Body of pancreas (tissue), 4 donors: ENCODE measurements around the gene METRNL. TPM values are rescaled to one million over a fixed set of nuclear protein-coding genes. Genes with fewer than 3 reads are reported as not detected.
"Not testable (repeated sequence)": the region's sequence is repeated elsewhere in the genome, so short reads cannot be mapped to it uniquely, and the experiment has no call there.

ENCODE experiments used
- ATAC-seq: fragments of 150-250 bp; one replicate; pipeline ENCODE4 v1.9.1; 2016
- DNase-seq, 4 donors: peaks; one replicate each; pipeline ENCODE4 v3.0.0-alpha.2; 2019
- H3K27ac ChIP-seq, 4 donors: fragments of 200-600 bp; sonication (generic); 1 replicate in 3 of 4; 2 replicates in 1 of 4; pipeline versions ENCODE4 v1.5.1 to v1.6.1; 2016 to 2019; ENCODE audit warnings: mild to moderate bottlenecking in 1 of 4, mixed read lengths in 1 of 4, moderate library complexity in 1 of 4
- H3K27me3 ChIP-seq, 2 donors: fragments of 200-600 bp; sonication (generic); one replicate each; pipeline ENCODE4 v1.6.0; 2016; ENCODE audit warnings: mild to moderate bottlenecking in 1 of 2
- H3K36me3 ChIP-seq, 2 donors: fragments of 200-600 bp; sonication (generic); replicated peaks in 1 of 2; 2 replicates each; pipeline ENCODE4 v1.5.1; 2016; ENCODE audit warnings: low read depth in 2 of 2; ENCODE audit not compliant: insufficient read depth in 1 of 2
- H3K4me1 ChIP-seq: fragments of 200-600 bp; sonication (generic); one replicate; pipeline ENCODE4 v1.6.0; 2016
- H3K4me3 ChIP-seq, 2 donors: fragments of 200-600 bp; sonication (generic); 1 replicate in 1 of 2; 2 replicates in 1 of 2; pipeline ENCODE4 v1.5.1; 2016 to 2019
- H3K9me3 ChIP-seq, 3 donors: fragments of 200-600 bp; sonication (generic); 1 replicate in 2 of 3; 2 replicates in 1 of 3; pipeline ENCODE4 v1.5.1; 2016
- POLR2A ChIP-seq, 3 donors: fragments of 450-650 bp; IDR thresholded peaks; one replicate each; pipeline ENCODE4 v1.6.1; 2016; ENCODE audit warnings: antibody characterized with exemption in 3 of 3, mild to moderate bottlenecking in 2 of 3
- WGBS, 2 donors: methylation state at CpG; one replicate each; pipeline ENCODE4 v1.1.5; 2017; 5-methylcytosine and 5-hydroxymethylcytosine counted together
- intact Hi-C: fragments of 100-400 bp; cut with DNase I; formaldehyde crosslinking; loops from one replicate; pipeline ENCODE4 v1.15.1; 2023
- total RNA-seq, 2 donors: library from RNA; depleted of rRNA; stranded (reverse); fragments of >200 nt; gene quantifications; one replicate each; pipeline ENCODE4 v1.1.0, GENCODE V29; 2016
- TF ChIP-seq, protein P1 (sequence below), 7 experiments: fragments of 450-650 bp in 4 of 7; fragments of 200-600 bp in 3 of 7; sonication (generic) in 3 of 7; IDR thresholded peaks; one replicate each; pipeline ENCODE4 v1.5.1; 2016 to 2019; ENCODE audit warnings: antibody characterized with exemption in 7 of 7

The METRNL gene
- total RNA-seq, 2 donors from 2014 or later: 21.3 to 26.4 TPM

DNA sequence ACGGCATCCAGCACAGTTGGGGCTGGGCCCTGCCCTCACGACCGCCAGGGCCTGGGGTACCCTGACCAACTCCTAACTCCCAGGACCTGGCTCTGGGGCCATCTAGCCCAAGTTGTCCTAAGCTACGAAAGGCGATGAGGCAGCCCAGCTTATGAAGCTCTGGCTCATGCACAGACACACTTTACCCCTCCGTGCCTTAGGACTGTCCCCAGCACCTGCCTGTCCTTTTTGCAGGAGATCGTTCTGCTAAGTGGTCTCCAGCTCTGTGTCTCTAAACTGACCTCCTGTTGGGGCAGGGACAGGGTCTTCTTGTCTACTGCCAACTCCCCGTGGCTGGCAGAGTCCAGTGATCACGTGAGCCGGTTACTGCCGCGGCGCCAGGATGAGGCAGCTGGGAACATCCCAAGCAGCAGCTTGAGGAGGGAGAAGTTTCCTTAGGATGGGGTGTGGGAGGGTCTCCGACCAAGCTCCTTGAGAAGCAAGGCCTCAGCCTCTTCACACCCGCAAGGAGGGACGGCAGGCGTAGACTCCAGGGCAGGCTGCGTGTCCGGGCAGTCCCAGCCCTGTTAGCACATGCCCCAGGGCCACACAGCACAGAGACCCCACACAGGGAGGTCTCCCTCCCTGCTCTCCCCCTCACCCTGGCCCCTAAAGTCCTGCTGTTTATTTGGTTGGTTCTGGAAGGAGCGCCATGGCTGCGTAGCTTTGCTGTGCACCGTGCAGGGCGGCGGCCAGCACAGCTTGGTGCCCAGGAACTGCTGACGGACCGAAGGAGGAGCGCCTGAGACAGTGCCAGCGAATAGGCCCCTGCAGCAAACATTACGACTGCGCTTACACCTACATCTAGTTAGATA lies 16.4 kb upstream of the METRNL start:
- Histone ChIP-seq H3K27me3 (no peaks in the 10 kb centered on the region), H3K4me1 (peaks cover 13% of the 10 kb centered on the region), H3K36me3 (no peaks in the 10 kb centered on the region), H3K9me3 (no peaks in the 10 kb centered on the region), H3K4me3 (no peak overlapping the region), H3K27ac (no peak overlapping the region)
- DNase-seq (peak in 1 of 4 donors; percentile 4), ATAC-seq (no peak)
- intact Hi-C loops: no loop called here
- TF ChIP-seq, protein P1, sequence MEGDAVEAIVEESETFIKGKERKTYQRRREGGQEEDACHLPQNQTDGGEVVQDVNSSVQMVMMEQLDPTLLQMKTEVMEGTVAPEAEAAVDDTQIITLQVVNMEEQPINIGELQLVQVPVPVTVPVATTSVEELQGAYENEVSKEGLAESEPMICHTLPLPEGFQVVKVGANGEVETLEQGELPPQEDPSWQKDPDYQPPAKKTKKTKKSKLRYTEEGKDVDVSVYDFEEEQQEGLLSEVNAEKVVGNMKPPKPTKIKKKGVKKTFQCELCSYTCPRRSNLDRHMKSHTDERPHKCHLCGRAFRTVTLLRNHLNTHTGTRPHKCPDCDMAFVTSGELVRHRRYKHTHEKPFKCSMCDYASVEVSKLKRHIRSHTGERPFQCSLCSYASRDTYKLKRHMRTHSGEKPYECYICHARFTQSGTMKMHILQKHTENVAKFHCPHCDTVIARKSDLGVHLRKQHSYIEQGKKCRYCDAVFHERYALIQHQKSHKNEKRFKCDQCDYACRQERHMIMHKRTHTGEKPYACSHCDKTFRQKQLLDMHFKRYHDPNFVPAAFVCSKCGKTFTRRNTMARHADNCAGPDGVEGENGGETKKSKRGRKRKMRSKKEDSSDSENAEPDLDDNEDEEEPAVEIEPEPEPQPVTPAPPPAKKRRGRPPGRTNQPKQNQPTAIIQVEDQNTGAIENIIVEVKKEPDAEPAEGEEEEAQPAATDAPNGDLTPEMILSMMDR (IDR thresholded peaks at IDR 0.05): no peak
- TF ChIP-seq POLR2A (IDR thresholded peaks at IDR 0.05): no peak
- 90 to 92% methylated on average over 13 to 30 of the region's 30 CpGs for WGBS, 2 donors

DNA sequence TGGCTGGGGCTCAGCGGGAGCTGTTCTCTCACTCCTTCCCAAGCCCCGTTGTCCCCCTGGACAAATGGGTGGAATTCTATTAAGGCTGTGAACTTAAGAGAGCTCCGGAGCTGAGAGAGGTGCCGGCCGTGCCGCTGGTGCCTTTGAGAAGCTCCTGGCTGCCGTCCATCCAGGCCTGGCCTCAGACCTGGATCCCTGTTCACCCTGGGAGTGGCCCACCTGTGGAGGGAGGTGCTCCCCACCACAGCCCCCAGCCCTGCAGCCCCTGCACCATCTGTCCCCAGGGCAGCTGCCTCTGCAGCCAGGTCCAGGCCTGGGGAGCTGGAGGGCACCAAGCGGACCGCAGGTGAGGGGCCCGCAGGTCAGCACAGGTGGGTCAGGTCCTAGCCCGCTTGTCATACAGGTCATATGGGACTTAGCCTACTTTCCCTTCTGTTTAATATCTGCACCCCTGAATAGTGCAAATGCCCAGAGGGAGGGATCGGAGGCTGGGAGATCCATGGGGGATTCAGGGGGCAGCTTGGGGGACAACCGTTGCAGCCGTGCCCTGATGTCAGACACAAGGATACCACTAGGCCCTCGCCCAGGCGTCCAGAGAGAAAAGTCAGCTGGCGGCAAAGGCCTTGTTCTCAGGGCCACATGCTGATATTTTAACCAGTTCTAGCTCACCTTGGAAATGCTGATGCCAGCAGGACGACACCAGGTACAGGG lies 15.2 kb upstream of the METRNL start:
- peaks cover 13% of the 10 kb centered on the region for H3K4me1 ChIP-seq
- intact Hi-C loops: no loop called here
- ATAC-seq (peak; percentile 5), DNase-seq (peak in 3 of 4 donors; percentile 0 to 17 (median 10))
- no peaks in the 10 kb centered on the region for H3K9me3 ChIP-seq
- H3K36me3 ChIP-seq: no peaks in the 10 kb centered on the region
- 75 to 97% methylated on average over 6 to 17 of the region's 18 CpGs for WGBS, 2 donors
- H3K4me3 ChIP-seq: no peak overlapping the region
- no peak for TF ChIP-seq POLR2A (IDR thresholded peaks at IDR 0.05)
- TF ChIP-seq, protein P1 (IDR thresholded peaks at IDR 0.05): no peak
- no peaks in the 10 kb centered on the region for H3K27me3 ChIP-seq
- no peak overlapping the region for H3K27ac ChIP-seq

DNA sequence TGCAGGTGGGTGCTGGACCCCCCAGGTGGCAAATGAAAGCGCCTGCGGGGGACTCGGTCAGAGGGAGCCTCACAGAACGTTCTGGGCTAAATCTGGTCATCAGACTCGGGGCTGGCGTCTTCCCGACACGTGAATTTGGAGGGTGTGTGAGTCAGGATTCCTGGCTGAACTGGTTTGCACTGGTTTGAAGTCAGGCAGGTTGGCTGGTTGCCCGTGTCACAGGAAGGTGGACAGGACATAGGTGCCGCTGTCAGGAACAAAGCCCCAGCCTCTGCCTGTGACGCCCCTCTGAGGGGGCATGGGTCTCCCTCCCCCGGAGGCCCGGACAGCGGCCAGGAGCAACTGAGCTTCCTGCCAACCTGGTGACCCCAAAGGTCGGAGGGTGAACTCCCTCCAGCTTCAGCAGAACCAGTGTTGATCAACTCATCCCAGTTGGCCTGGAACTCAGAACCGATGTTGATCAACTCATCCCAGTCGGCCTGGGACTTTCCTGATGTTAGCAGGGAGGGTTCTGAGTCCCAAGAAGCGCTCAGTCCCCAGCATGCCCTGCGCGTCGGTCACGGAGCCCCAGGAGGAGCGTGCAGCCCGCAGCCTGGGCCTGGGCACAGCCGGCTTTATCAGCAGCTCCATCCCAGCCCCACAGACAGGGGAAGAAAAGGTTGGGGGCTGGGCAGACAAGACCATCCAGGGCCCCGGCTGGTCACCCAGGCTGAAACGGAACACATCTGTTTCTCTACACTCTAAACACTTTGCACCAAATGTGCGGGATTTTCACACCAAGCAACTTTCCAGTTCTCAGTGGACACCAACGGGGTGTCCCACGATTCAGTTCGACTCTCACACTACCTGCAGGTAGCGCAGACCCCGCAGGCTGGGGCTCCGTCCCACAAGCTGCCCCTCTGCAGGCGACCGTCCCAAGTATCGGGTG lies 14.4 kb upstream of the METRNL start:
- Histone ChIP-seq H3K9me3 (no peaks in the 10 kb centered on the region), H3K36me3 (no peaks in the 10 kb centered on the region), H3K27ac (no peak overlapping the region), H3K4me1 (peaks cover 13% of the 10 kb centered on the region), H3K27me3 (no peaks in the 10 kb centered on the region), H3K4me3 (no peak overlapping the region)
- intact Hi-C loops: no loop called here
- TF ChIP-seq POLR2A (IDR thresholded peaks at IDR 0.05): no peak
- TF ChIP-seq, protein P1 (IDR thresholded peaks at IDR 0.05): no peak
- WGBS, 2 donors: 74 to 75% methylated on average over 31 to 37 of the region's 37 CpGs
- DNase-seq (peak; percentile 69 to 87 (median 80)), ATAC-seq (peak; percentile 82)

DNA sequence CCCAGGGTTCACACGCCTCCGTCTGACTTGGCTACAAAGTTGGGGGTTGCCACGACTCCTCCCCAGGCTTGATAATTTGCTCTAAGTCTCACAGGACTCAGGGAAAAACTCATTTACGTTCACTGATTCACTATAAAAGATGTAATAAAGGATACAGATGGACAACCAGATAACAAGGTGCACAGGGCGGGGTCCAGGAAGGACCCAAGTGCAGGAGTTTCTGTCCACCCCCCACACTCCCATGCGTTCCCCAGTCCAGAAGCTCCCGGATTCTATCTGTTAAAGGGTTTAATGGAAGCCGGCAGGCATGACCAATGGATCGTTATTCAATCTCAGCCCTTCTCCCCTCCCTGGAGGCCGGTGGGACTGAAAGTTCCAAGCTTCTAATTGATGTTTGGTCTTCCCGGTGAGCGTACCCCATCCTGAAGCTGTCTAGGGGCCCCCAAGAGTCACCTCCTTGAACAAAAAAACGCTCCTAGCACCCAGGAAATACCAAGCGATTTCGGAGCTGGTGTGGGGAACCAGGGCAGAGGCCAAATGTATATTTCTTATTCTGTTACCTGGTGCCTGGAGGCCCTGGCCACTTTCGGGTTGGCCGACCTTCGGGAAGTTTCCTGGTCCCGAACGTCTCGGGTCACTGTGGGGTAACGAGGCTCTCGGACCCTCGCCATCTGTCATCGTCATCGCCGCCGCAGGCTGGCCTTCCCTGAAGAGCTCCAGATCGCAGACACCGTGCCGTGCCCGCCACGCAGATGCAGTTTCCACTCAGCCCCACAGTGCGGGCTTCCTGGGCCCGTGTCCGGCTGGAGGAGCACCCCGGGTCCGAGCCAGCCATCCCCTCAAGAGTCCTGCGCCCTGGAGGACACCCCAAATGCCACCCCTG lies 13.5 kb upstream of the METRNL start:
- Histone ChIP-seq H3K4me3 (no peak overlapping the region), H3K4me1 (peaks cover 13% of the 10 kb centered on the region), H3K27ac (no peak overlapping the region), H3K27me3 (no peaks in the 10 kb centered on the region), H3K36me3 (no peaks in the 10 kb centered on the region), H3K9me3 (no peaks in the 10 kb centered on the region)
- intact Hi-C loops: no loop called here
- 91 to 92% methylated on average over 31 to 39 of the region's 39 CpGs for WGBS, 2 donors
- ATAC-seq: no peak
- peak in 3 of 4 donors; percentile 0 to 10 (median 5) for DNase-seq
- no peak for TF ChIP-seq POLR2A (IDR thresholded peaks at IDR 0.05)
- TF ChIP-seq, protein P1 (IDR thresholded peaks at IDR 0.05): no peak

DNA sequence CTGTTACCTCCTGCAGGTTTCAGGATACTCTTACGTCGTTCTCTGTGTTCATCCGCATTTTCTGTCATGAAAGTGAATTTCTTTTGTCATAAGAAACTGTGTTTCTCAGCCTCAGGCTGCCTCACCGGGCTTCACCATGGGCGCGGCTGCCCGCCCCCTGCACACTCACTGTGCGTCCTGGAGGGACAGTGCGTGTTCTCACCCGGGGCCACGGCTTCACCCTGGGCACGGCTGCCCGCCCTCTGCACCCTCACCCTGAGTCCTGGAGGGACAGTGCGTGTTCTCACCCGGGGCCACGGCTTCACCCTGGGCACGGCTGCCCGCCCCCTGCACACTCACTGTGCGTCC lies 12.9 kb upstream of the METRNL start:
- ATAC-seq, H3K27ac ChIP-seq, DNase-seq, H3K27me3 ChIP-seq, H3K36me3 ChIP-seq, H3K9me3 ChIP-seq, H3K4me3 ChIP-seq, intact Hi-C loops: not testable (repeated sequence)
- H3K4me1 ChIP-seq: peaks cover 13% of the 10 kb centered on the region
- 64 to 79% methylated on average over 11 of the region's 19 CpGs for WGBS, 2 donors
